CD4-positive, CD25-positive, alpha-beta regulatory T cell (primary cell): ENCODE measurements around the gene GJB5. TPM values are rescaled to one million over a fixed set of nuclear protein-coding genes. Genes with fewer than 3 reads are reported as not detected.

Experiments
- ATAC-seq, 2 donors: fragments of 150-1000 bp; cut with Tn5 transposase; one replicate each; pipeline ENCODE4 v1.10.0; 2021; ENCODE audit warnings: low read depth in 2 of 2, moderate number of reproducible peaks in 2 of 2, moderate library complexity in 1 of 2
- DNase-seq, 3 donors: peaks; one replicate each; pipeline versions ENCODE4 v3.0.0 to v3.0.0-alpha.2; 2012 to 2022; ENCODE audit warnings: mixed read lengths in 1 of 3
- H3K27ac ChIP-seq: one replicate; pipeline ENCODE4 v1.7.0; 2013; ENCODE audit warnings: mild to moderate bottlenecking, low read length; ENCODE audit not compliant: insufficient read depth, poor library complexity, severe bottlenecking
- H3K27me3 ChIP-seq: one replicate; pipeline ENCODE4 v1.7.0; 2013; ENCODE audit warnings: low read length; ENCODE audit not compliant: control insufficient read depth, insufficient read depth
- H3K36me3 ChIP-seq: one replicate; pipeline ENCODE4 v1.7.0; 2013; ENCODE audit warnings: mild to moderate bottlenecking, low read length, moderate library complexity; ENCODE audit not compliant: control insufficient read depth, insufficient read depth
- H3K4me1 ChIP-seq: 2 replicates; pipeline ENCODE4 v1.7.0; 2013; ENCODE audit warnings: mild to moderate bottlenecking, low read length; ENCODE audit not compliant: insufficient read depth, control insufficient read depth, poor library complexity, severe bottlenecking
- H3K4me3 ChIP-seq: one replicate; pipeline ENCODE4 v1.7.0; 2013; ENCODE audit warnings: low read depth, mild to moderate bottlenecking, low read length, moderate library complexity
- H3K9me3 ChIP-seq, 2 experiments: 1 replicate in 1 of 2; 2 replicates in 1 of 2; pipeline ENCODE4 v1.7.0; 2013; ENCODE audit warnings: low read length in 2 of 2, mild to moderate bottlenecking in 1 of 2, moderate library complexity in 1 of 2; ENCODE audit not compliant: control insufficient read depth in 2 of 2
- H3K27ac Mint-ChIP-seq, 3 donors: one replicate each; pipeline ENCODE4 v1.8.0; 2020 to 2022; ENCODE audit warnings: mild to moderate bottlenecking in 3 of 3, mixed read lengths in 3 of 3, moderate library complexity in 2 of 3
- H3K27me3 Mint-ChIP-seq: one replicate; pipeline ENCODE4 v1.8.0; 2022; ENCODE audit warnings: mild to moderate bottlenecking, mixed read lengths
- H3K36me3 Mint-ChIP-seq: one replicate; pipeline ENCODE4 v1.8.0; 2020; ENCODE audit warnings: mixed read lengths
- H3K4me1 Mint-ChIP-seq, 4 donors: one replicate each; pipeline ENCODE4 v1.8.0; 2020 to 2022; ENCODE audit warnings: mixed read lengths in 4 of 4, mild to moderate bottlenecking in 1 of 4
- H3K4me3 Mint-ChIP-seq, 4 donors: one replicate each; pipeline ENCODE4 v1.8.0; 2020 to 2022; ENCODE audit warnings: mild to moderate bottlenecking in 4 of 4, mixed read lengths in 4 of 4, moderate library complexity in 3 of 4
- H3K9me3 Mint-ChIP-seq, 7 donors: one replicate each; pipeline ENCODE4 v1.8.0; 2020 to 2022; ENCODE audit warnings: mixed read lengths in 7 of 7, mild to moderate bottlenecking in 3 of 7, moderate library complexity in 2 of 7
- polyA plus RNA-seq, 4 donors: library from polyadenylated mRNA; unstranded; fragments of 300-500 nt; fragmentation: Illumina TruSeq; gene quantifications; one replicate each; pipeline ENCODE4 v1.2.3, GENCODE V29; 2021
- total RNA-seq: library from RNA; stranded (reverse); gene quantifications from one replicate; pipeline ENCODE4 v1.2.3, GENCODE V29; 2022

GJB5 gene
- total and polyA plus RNA-seq, 5 donors from 2014 or later, result 0.13 TPM; not detected in 4

- ATAC-seq, result no peak
- no peaks in the 10 kb centered on the region for H3K9me3 Mint-ChIP-seq
Measured at GRCh38 chr1:34779005-34779404, 24.2 kb downstream of the GJB5 start.

DNA sequence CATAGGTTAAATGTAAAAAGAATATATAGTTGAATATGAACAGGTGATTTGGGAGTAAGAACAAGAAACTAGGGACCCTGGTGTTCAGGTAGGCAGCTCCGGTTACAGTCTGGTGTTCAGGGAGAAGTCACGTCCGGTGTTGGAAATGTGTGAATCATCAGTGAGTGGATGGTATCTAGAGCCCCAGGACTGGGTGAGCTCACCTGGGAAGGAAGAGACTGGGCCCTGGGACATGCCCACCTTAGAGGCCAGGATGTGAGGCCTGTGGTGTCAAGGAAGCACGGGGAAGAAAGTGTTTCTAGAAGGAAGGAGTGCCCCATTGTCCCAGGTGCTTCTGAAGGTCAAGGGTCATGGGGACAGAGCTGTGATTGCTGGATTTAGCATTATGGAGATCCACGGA is 24.7 kb downstream of the GJB5 start:
- no peaks in the 10 kb centered on the region for H3K36me3 ChIP-seq
- peaks cover 13% of the 10 kb centered on the region for H3K27me3 ChIP-seq
- H3K36me3 Mint-ChIP-seq, result no peaks in the 10 kb centered on the region
- no peak overlapping the region for H3K27ac ChIP-seq
- peaks cover 41% of the 10 kb centered on the region for H3K27me3 Mint-ChIP-seq
- H3K27ac Mint-ChIP-seq, result no peak overlapping the region
- H3K4me1 ChIP-seq, result peaks cover 9% of the 10 kb centered on the region
- H3K4me1 Mint-ChIP-seq, result no peaks in the 10 kb centered on the region
- H3K9me3 ChIP-seq, result no peaks in the 10 kb centered on the region
- H3K9me3 Mint-ChIP-seq, result no peaks in the 10 kb centered on the region
- DNase-seq (no peak), ATAC-seq (no peak)
- no peak overlapping the region for H3K4me3 ChIP-seq
- peak overlapping the region in 1 of 4 donors; percentile 68 for H3K4me3 Mint-ChIP-seq

More at GRCh38 chr1:34779005-34779404, 24.2 kb downstream of the GJB5 start:
- H3K9me3 ChIP-seq, result no peaks in the 10 kb centered on the region
- H3K27me3 ChIP-seq, result peaks cover 13% of the 10 kb centered on the region
- H3K27me3 Mint-ChIP-seq, result peaks cover 39% of the 10 kb centered on the region
- no peaks in the 10 kb centered on the region for H3K36me3 Mint-ChIP-seq
- no peak for DNase-seq
- no peak overlapping the region for H3K4me3 Mint-ChIP-seq
- H3K4me1 Mint-ChIP-seq, result no peaks in the 10 kb centered on the region
- peaks cover 9% of the 10 kb centered on the region for H3K4me1 ChIP-seq
- no peak overlapping the region for H3K4me3 ChIP-seq
- no peak overlapping the region for H3K27ac ChIP-seq
- H3K27ac Mint-ChIP-seq, result no peak overlapping the region
- no peaks in the 10 kb centered on the region for H3K36me3 ChIP-seq

DNA sequence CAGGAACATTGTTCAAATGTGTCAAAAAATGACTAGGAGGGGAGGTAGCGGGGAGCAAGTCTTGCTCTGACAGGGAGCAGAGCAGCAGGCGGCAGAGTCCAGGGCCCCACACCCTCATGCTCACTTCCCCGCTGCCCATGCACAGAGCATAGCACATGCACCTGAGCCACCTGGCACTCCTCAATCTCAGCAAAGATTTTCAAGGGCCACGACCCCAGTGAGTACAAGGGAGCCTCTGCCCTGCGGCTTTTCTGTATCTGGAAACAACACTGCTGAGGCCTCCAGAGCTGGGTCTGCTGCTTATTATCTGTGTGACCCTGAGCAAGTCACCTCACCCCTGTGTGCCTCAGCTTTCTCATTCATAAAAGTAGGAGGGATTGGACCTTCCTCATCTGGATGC is 25.1 kb downstream of the GJB5 start:
- H3K27me3 Mint-ChIP-seq, result peaks cover 41% of the 10 kb centered on the region
- Histone ChIP-seq H3K27me3 (peaks cover 13% of the 10 kb centered on the region), H3K36me3 (no peaks in the 10 kb centered on the region), H3K9me3 (no peaks in the 10 kb centered on the region), H3K4me1 (peaks cover 9% of the 10 kb centered on the region), H3K27ac (no peak overlapping the region), H3K4me3 (no peak overlapping the region)
- no peak overlapping the region for H3K27ac Mint-ChIP-seq
- DNase-seq (no peak), ATAC-seq (no peak)
- no peaks in the 10 kb centered on the region for H3K9me3 Mint-ChIP-seq
- no peaks in the 10 kb centered on the region for H3K4me1 Mint-ChIP-seq
- no peak overlapping the region for H3K4me3 Mint-ChIP-seq
- H3K36me3 Mint-ChIP-seq, result no peaks in the 10 kb centered on the region

- DNase-seq (no peak), ATAC-seq (no peak)
- no peaks in the 10 kb centered on the region for H3K36me3 ChIP-seq
- peaks cover 41% of the 10 kb centered on the region for H3K27me3 Mint-ChIP-seq
- peaks cover 13% of the 10 kb centered on the region for H3K27me3 ChIP-seq
- H3K27ac Mint-ChIP-seq, result no peak overlapping the region
- H3K9me3 ChIP-seq, result no peaks in the 10 kb centered on the region
- peaks cover 9% of the 10 kb centered on the region for H3K4me1 ChIP-seq
- H3K9me3 Mint-ChIP-seq, result no peaks in the 10 kb centered on the region
- no peaks in the 10 kb centered on the region for H3K4me1 Mint-ChIP-seq
- H3K27ac ChIP-seq, result no peak overlapping the region
- H3K36me3 Mint-ChIP-seq, result no peaks in the 10 kb centered on the region
- no peak overlapping the region for H3K4me3 Mint-ChIP-seq
- no peak overlapping the region for H3K4me3 ChIP-seq
Measured at GRCh38 chr1:34780528-34780927, 25.7 kb downstream of the GJB5 start.

DNA sequence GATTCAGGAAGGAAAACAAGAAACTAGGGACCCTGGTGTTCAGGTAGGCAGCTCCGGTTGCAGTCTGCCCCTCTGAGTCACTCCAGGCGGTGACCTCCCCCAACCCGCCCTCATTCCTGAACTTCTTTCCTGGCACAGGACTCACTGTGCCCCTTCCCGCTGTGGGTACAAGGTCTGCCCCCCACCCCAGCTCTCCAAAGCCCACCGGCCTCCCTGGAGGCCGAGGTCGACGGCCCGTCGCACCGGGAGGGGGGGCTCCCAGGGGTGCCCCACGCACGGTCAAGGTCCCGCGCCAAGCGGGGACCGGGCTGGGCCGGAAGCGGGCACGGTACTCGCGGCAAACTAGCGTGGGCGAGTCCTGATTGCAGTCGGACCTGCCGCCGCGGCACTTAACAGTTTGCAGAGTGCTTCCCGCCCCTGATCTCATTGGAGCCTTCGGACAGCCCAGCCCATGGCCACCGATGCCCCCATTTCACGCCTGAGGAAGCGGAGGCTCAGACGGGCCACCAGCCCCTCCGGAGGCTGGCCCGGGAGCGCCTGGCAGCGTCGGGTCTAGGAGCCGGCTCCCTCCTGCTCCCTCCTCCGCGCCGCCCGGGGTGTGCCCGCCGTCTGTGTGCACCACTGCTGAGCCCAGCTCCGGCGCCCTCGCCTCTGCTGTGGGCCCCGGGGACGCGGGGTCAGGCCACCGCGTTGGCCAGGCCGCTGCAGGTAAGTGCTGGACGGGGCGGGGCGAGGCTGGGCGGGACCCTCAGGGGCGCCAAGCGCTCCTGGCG is 26.4 kb downstream of the GJB5 start, which contains the start of gene GJB3:
TSS of gene GJB3 (plus strand) at position 144 of the 773 bp plus-strand sequence. CDS start 3,549 bp downstream, outside the sequence.
- Histone ChIP-seq H3K36me3 (no peaks in the 10 kb centered on the region), H3K27me3 (peaks cover 13% of the 10 kb centered on the region), H3K4me3 (no peak within 1 kb of the TSS), H3K27ac (no peak within 1 kb of the TSS), H3K4me1 (peaks cover 9% of the 10 kb centered on the region), H3K9me3 (no peaks in the 10 kb centered on the region)
- Mint-ChIP-seq H3K27ac (no peak within 1 kb of the TSS), H3K4me3 (peak within 1 kb of the TSS in 1 of 4 donors; percentile 59), H3K4me1 (peaks cover 0 to under 1% (median 0%) of the 10 kb centered on the region in 4 donors), H3K36me3 (no peaks in the 10 kb centered on the region), H3K27me3 (peaks cover 41% of the 10 kb centered on the region), H3K9me3 (no peaks in the 10 kb centered on the region)
- DNase-seq (peak in 1 of 3 donors; percentile 4), ATAC-seq (no peak)

- no peak overlapping the region for H3K4me3 Mint-ChIP-seq
- H3K4me1 ChIP-seq, result peaks cover 9% of the 10 kb centered on the region
- H3K27ac ChIP-seq, result no peak overlapping the region
- no peaks in the 10 kb centered on the region for H3K9me3 Mint-ChIP-seq
- DNase-seq (no peak), ATAC-seq (no peak)
- no peaks in the 10 kb centered on the region for H3K36me3 Mint-ChIP-seq
- no peak overlapping the region for H3K4me3 ChIP-seq
- H3K27me3 ChIP-seq, result peaks cover 13% of the 10 kb centered on the region
- no peak overlapping the region for H3K27ac Mint-ChIP-seq
- peaks cover 0 to 6% (median 2%) of the 10 kb centered on the region in 4 donors for H3K4me1 Mint-ChIP-seq
- no peaks in the 10 kb centered on the region for H3K36me3 ChIP-seq
- H3K9me3 ChIP-seq, result no peaks in the 10 kb centered on the region
- H3K27me3 Mint-ChIP-seq, result peaks cover 41% of the 10 kb centered on the region
Measured at GRCh38 chr1:34781844-34782391, 27.1 kb downstream of the GJB5 start.

GRCh38 chr1:34784751-34785221 is 29.9 kb downstream of the GJB5 start:
- Histone ChIP-seq H3K9me3 (no peaks in the 10 kb centered on the region), H3K4me1 (peaks cover 9% of the 10 kb centered on the region), H3K27ac (no peak overlapping the region), H3K36me3 (no peaks in the 10 kb centered on the region), H3K27me3 (peaks cover 7% of the 10 kb centered on the region), H3K4me3 (no peak overlapping the region)
- Mint-ChIP-seq H3K36me3 (no peaks in the 10 kb centered on the region), H3K9me3 (peaks cover 0 to 1% (median 0%) of the 10 kb centered on the region in 7 donors), H3K27me3 (peaks cover 29% of the 10 kb centered on the region), H3K4me3 (no peak overlapping the region), H3K27ac (no peak overlapping the region), H3K4me1 (peaks cover 0 to 6% (median 2%) of the 10 kb centered on the region in 4 donors)
- ATAC-seq (no peak), DNase-seq (no peak)
